HL-60 (cell line): ENCODE measurements around the gene IL18R1.

Experiments
- POLR2AphosphoS5 ChIP-seq: IDR thresholded peaks from 2 replicates; pipeline ENCODE4 v1.6.1; 2012; ENCODE audit warnings: low read depth
- TF ChIP-seq, protein P1 (sequence below): IDR thresholded peaks from one replicate; pipeline ENCODE4 v1.5.1; 2011; ENCODE audit warnings: low read length, control low read depth, inconsistent platforms; ENCODE audit not compliant: insufficient read depth

GRCh38 chr2:102442967-102443828, 87.6 kb downstream of the IL18R1 start:
- TF ChIP-seq, protein P1, sequence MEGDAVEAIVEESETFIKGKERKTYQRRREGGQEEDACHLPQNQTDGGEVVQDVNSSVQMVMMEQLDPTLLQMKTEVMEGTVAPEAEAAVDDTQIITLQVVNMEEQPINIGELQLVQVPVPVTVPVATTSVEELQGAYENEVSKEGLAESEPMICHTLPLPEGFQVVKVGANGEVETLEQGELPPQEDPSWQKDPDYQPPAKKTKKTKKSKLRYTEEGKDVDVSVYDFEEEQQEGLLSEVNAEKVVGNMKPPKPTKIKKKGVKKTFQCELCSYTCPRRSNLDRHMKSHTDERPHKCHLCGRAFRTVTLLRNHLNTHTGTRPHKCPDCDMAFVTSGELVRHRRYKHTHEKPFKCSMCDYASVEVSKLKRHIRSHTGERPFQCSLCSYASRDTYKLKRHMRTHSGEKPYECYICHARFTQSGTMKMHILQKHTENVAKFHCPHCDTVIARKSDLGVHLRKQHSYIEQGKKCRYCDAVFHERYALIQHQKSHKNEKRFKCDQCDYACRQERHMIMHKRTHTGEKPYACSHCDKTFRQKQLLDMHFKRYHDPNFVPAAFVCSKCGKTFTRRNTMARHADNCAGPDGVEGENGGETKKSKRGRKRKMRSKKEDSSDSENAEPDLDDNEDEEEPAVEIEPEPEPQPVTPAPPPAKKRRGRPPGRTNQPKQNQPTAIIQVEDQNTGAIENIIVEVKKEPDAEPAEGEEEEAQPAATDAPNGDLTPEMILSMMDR: peak; percentile 62
- TF ChIP-seq POLR2AphosphoS5: no peak
